HEK293 (cell line): ENCODE measurements around the gene TPRX2.

ENCODE experiments used
- ELK4 ChIP-seq: IDR thresholded peaks from 2 replicates; pipeline ENCODE4 v1.6.1; 2011; ENCODE audit warnings: mild to moderate bottlenecking, low read depth, low read length, borderline replicate concordance
- GLI4 ChIP-seq: fragments of 450-650 bp; formaldehyde crosslinking; IDR thresholded peaks from 2 replicates; pipeline ENCODE4 v1.5.1; 2016; ENCODE audit warnings: missing biosample characterization, missing genetic modification characterization
- ZNF26 ChIP-seq: fragments of 450-650 bp; formaldehyde crosslinking; IDR thresholded peaks from 2 replicates; pipeline ENCODE4 v1.5.1; 2016; ENCODE audit warnings: missing biosample characterization, missing genetic modification characterization

GRCh38 chr19:47897861-47898260 is 38.8 kb downstream of the TPRX2 start:
- TF ChIP-seq ZNF26 (tag by site-specific recombination): no peak
- no peak for TF ChIP-seq GLI4
- TF ChIP-seq ELK4: no peak
